Neural cell (in vitro differentiated cells): ENCODE data around the gene SMU1.

Source experiments
- CTCF ChIP-seq: fragments of 450-650 bp; IDR thresholded peaks from 2 replicates; pipeline ENCODE4 v1.5.1; 2014; ENCODE audit warnings: antibody characterized with exemption, mild to moderate bottlenecking, moderate library complexity; ENCODE audit not compliant: poor library complexity, severe bottlenecking
- EZH2 ChIP-seq: fragments of 200-600, 300-800 bp; shearing (Covaris generic), sonication (generic); IDR thresholded peaks from 2 replicates; pipeline ENCODE4 v1.6.1; 2014; ENCODE audit warnings: antibody characterized with exemption, low read length, borderline replicate concordance, mild to moderate bottlenecking; ENCODE audit not compliant: insufficient read depth, poor library complexity, severe bottlenecking
- SMC3 ChIP-seq: fragments of 450-650 bp; conservative IDR thresholded peaks from 2 replicates; pipeline ENCODE4 v1.6.1; 2014; ENCODE audit warnings: antibody characterized with exemption, mild to moderate bottlenecking, moderate library complexity; ENCODE audit not compliant: poor library complexity
- TAF1 ChIP-seq: IDR thresholded peaks from 2 replicates; pipeline ENCODE4 v1.6.1; 2012; ENCODE audit warnings: low read depth

- TF ChIP-seq CTCF (no peak), SMC3 (no peak), TAF1 (no peak), EZH2 (no peak)
Observed at GRCh38 chr9:33112094-33112493, 35.6 kb upstream of the SMU1 start.
